GM18511 (cell line): ENCODE measurements around the gene TVP23B.
A peak's percentile ranks its signal among the peaks of the same experiment; 100 is the strongest.
"Not testable (repeated sequence)": the region's sequence is repeated elsewhere in the genome, so short reads cannot be mapped to it uniquely, and the experiment has no call there.

ENCODE experiments used
- ATAC-seq: cut with Tn5 transposase; IDR thresholded peaks from one replicate; pipeline ENCODE4 v1.9.1; 2021; ENCODE audit warnings: mild to moderate bottlenecking, moderate library complexity; ENCODE audit not compliant: unreplicated experiment

TVP23B gene

DNA sequence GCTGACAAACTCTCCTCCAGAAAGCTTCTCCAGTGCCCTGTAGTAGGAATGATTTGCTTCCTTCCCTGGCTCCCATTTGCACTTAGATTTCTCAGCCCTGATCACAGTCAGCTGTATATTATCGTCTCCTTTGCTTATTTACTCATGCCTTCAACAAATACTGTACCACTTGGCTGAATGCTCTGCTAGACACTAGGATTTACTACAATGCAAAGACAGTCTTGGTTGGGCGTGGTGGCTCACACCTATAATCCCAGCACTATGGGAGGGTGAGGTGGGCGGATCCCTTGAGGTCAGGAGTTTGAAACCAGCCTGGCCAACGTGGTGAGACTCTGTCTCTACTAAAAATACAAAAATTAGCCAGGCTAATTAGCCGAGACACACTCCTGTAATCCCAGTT, 5.9 kb downstream of the TVP23B start:
- not testable (repeated sequence) for ATAC-seq

- not testable (repeated sequence) for ATAC-seq
Observed at GRCh38 chr17:18791402-18791801, 10.4 kb downstream of the TVP23B start.

DNA sequence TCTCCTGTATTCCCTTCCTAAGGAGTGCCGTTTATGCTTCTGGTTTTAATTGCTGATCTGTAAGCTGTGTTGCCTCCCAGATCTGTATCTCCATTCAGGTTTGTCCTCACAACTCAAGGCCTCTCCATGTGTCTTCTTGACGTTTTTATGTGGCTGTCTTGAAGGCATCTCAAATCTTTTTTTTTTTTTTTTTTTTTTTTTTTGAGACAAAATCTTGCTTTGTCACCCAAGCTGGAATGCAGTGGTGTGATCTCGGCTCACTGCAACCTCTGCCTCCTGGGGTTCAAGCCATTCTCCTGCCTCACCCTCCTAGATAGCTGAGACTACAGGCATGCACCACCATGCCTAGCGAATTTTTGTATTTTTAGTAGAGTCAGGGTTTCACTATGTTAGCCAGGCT, 13.9 kb downstream of the TVP23B start:
- not testable (repeated sequence) for ATAC-seq

- ATAC-seq, result not testable (repeated sequence)
Observed at GRCh38 chr17:18796887-18797286, 15.9 kb downstream of the TVP23B start.

DNA sequence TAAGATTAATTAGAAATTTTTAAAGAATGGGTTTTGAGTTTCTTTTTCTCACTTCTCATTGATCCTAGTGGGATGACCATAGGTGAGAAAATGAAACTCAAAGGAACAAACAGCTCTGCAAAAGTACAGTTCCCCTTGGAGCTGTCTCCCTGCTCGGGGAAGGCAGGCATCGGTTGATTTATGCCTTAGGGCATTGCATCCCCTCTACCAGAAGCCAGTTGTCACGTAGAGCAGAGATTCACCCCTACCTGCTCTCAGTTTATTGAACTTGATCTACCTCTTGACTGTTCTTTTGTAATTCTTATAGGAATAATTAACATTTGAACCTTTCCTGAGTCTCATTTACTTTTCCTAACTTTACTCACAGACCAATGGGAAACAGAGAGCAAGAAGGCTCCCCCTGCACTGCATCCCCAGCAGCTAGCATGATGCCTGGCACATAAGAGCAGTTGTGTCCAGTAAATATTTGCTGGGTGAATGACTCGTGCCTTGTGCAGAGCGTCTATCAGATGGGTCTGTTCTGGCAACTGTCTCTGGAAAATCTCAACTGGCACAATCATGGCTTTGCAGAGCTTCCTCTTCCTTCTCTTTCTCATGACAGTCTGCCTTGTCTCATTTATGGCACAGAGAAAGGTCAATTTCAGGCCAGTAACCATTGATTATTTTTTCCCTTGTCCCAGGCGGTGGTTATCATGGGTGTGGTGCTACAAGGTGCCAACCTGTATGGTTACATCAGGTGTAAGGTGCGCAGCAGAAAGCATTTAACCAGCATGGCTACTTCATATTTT, 22.7 kb downstream of the TVP23B start:
- ATAC-seq, result not testable (repeated sequence)

DNA sequence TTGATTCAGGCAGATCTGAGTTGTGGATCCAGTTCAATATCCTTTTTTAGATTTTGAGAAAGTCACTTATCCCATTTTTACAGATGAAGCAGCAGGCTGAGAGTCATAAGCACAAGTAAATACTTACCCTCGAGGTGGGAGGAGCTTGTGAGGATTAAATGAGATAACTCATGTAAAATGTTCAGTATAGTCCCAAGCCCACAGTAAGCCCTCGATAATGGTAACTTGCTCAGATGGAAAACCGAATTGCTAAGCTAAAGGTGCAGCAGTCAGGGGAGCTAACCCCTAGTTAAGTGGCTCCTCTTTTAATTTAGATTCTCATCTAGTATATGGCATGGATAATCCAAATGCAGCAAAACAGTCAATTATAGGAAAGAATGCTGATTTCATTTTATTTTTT, 34.9 kb downstream of the TVP23B start:
- ATAC-seq, result not testable (repeated sequence)

DNA sequence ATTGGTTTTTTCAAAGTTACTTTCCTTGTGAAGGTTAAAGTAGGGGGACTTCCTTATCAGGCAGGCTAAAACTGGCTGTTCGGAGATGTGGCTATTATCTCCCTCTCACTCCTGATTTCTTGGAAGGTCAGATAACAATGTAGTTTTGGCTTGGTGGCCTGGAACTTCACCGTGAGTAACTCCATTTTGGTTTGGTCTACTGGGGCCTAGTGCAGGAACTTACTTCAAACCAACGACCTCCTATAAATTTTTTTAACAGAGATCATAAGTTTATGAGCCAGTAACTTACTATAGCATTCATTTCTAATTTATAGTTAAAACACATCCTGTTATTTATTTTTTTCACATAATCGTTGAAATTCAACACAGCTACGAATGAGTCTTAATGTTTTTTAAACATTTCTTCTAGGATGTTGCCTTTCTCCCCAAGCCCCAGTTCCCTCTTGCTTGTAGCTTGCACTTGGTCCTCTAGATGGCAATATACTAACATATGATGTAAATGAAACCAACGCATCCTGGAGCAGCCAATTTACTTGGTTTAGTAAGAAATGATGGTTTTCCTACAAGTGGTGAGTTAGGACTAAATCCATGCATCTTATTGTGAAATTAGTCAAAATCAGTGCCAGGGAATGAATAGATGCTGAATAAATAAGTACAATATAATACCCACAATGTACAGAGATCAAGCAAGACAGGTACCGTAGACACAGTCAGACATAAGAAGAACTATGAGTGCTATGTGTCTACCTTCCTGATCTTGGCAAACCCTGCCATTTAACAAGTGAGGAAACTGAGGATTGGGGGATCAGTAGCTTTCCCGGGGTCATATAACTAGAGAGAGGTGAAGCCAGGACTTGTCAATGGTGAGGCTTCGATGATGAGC, 35.7 kb downstream of the TVP23B start:
- not testable (repeated sequence) for ATAC-seq

- not testable (repeated sequence) for ATAC-seq
Observed at GRCh38 chr17:18821430-18821829, 40.4 kb downstream of the TVP23B start.

- ATAC-seq, result not testable (repeated sequence)
Observed at GRCh38 chr17:18827613-18828012, 46.6 kb downstream of the TVP23B start.

- no peak for ATAC-seq
Observed at GRCh38 chr17:18848501-18848900, 67.5 kb downstream of the TVP23B start.

DNA sequence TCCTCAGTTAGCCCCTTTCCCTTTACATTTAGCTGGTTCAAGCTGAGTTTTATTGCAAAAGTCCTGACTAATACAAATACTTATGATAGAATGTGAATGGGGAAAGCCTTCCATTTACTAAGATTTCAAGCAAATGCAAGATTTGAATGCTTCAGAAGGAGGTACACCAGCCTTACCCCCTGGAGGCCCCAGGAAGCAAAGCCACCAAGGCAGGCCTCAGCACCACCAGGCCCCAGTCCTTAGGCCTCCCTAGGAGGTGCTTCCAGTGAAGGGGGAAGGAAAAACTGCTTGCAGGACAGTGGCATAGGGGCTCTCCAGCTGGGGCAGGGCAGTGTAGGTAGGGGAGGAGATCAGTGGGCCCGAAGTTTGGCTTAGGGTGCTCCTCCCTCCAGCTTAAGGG, 69.7 kb downstream of the TVP23B start:
- no peak for ATAC-seq

- no peak for ATAC-seq
Observed at GRCh38 chr17:18851201-18851600, 70.2 kb downstream of the TVP23B start.

GRCh38 chr17:18854956-18855355, 74.0 kb downstream of the TVP23B start:
- no peak for ATAC-seq

- peak; percentile 80 for ATAC-seq
Observed at GRCh38 chr17:18855831-18856569, 75.0 kb downstream of the TVP23B start.
